HUES48 (cell line): ENCODE results near the gene HTR1E.

Experiments used
- H3K27ac ChIP-seq: one replicate; pipeline ENCODE4 v1.7.0; 2013; ENCODE audit warnings: low read depth, low read length, inconsistent platforms
- H3K27me3 ChIP-seq: 2 replicates; pipeline ENCODE4 v1.6.1; 2013; ENCODE audit warnings: mild to moderate bottlenecking, low read length; ENCODE audit not compliant: control insufficient read depth, insufficient read depth
- H3K36me3 ChIP-seq: 2 replicates; pipeline ENCODE4 v1.6.1; 2013; ENCODE audit warnings: low read length; ENCODE audit not compliant: control insufficient read depth, insufficient read depth
- H3K4me1 ChIP-seq: 2 replicates; pipeline ENCODE4 v1.6.1; 2013; ENCODE audit warnings: mild to moderate bottlenecking, low read length; ENCODE audit not compliant: control insufficient read depth, insufficient read depth
- H3K4me3 ChIP-seq: 2 replicates; pipeline ENCODE4 v1.5.1; 2013; ENCODE audit warnings: mild to moderate bottlenecking, low read depth, low read length
- H3K9ac ChIP-seq: 2 replicates; pipeline ENCODE4 v1.6.1; 2013; ENCODE audit warnings: mild to moderate bottlenecking, low read depth, low read length, moderate library complexity
- H3K9me3 ChIP-seq: 2 replicates; pipeline ENCODE4 v1.6.1; 2013; ENCODE audit warnings: low read length; ENCODE audit not compliant: control insufficient read depth, insufficient read depth

Gene HTR1E

GRCh38 chr6:87045521-87046075 is 108.3 kb downstream of the HTR1E start:
- H3K36me3 ChIP-seq, result no peaks in the 10 kb centered on the region
- no peaks in the 10 kb centered on the region for H3K4me1 ChIP-seq
- no peak overlapping the region for H3K27ac ChIP-seq
- H3K9me3 ChIP-seq, result no peaks in the 10 kb centered on the region
- H3K9ac ChIP-seq, result no peak overlapping the region
- H3K27me3 ChIP-seq, result no peaks in the 10 kb centered on the region
- H3K4me3 ChIP-seq, result no peak overlapping the region

- no peak overlapping the region for H3K4me3 ChIP-seq
- no peaks in the 10 kb centered on the region for H3K4me1 ChIP-seq
- H3K27me3 ChIP-seq, result no peaks in the 10 kb centered on the region
- H3K9ac ChIP-seq, result no peak overlapping the region
- no peak overlapping the region for H3K27ac ChIP-seq
- H3K9me3 ChIP-seq, result no peaks in the 10 kb centered on the region
- no peaks in the 10 kb centered on the region for H3K36me3 ChIP-seq
These were observed 112.5 kb downstream of the HTR1E start for GRCh38 chr6:87049779-87050178.

DNA sequence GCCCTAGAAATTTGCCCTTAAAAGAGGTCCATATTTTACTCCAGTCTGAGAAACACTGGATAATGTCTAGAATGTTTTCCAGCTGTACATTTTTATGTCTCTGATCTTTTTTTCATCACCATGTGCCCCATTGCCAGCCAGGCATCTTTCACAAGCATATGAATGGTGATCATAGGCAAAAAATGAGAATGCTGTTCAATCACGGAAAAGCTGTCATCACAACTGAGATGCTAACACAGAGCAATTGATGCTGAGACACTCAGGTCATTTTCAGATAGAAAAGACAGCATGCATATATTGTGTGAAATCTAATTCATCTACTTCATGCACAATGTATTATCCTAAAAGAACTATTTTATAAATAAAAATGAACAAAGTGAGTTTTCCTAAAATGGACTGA is 116.0 kb downstream of the HTR1E start:
- H3K27me3 ChIP-seq, result no peaks in the 10 kb centered on the region

GRCh38 chr6:87054143-87054833 is 117.0 kb downstream of the HTR1E start:
- Histone ChIP-seq H3K9ac (no peak overlapping the region), H3K27ac (no peak overlapping the region)

More for the DNA sequence above, 116.0 kb downstream of the HTR1E start:
- Histone ChIP-seq H3K4me1 (no peaks in the 10 kb centered on the region), H3K27ac (no peak overlapping the region), H3K9me3 (no peaks in the 10 kb centered on the region), H3K4me3 (no peak overlapping the region), H3K36me3 (no peaks in the 10 kb centered on the region), H3K9ac (no peak overlapping the region)

GRCh38 chr6:87059943-87060342 is 122.6 kb downstream of the HTR1E start:
- Histone ChIP-seq H3K36me3 (no peaks in the 10 kb centered on the region), H3K9ac (no peak overlapping the region), H3K27me3 (no peaks in the 10 kb centered on the region), H3K9me3 (no peaks in the 10 kb centered on the region), H3K4me1 (no peaks in the 10 kb centered on the region), H3K27ac (no peak overlapping the region), H3K4me3 (no peak overlapping the region)

More at GRCh38 chr6:87054143-87054833, 117.0 kb downstream of the HTR1E start:
- Histone ChIP-seq H3K4me3 (no peak overlapping the region), H3K27me3 (no peaks in the 10 kb centered on the region), H3K4me1 (no peaks in the 10 kb centered on the region), H3K36me3 (no peaks in the 10 kb centered on the region), H3K9me3 (no peaks in the 10 kb centered on the region)

DNA sequence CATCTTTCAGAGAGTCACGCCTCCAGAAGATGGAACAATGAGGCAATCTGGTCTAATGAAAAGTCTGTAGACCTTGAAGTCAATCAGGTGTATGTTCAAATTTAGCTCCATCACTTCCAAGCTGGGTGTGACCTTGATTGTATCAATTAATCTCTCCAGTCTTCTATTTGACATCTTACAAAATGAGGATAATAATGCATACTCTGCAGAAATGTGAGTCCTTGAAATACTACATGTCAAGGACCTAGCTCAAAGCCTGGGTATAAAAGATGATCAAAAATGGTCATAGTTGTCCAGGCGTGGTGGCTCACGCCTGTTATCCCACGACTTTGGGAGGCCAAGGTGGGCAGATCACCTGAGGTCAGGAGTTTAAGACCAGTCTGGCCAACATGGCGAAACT is 127.8 kb downstream of the HTR1E start:
- H3K27ac ChIP-seq, result no peak overlapping the region
- no peak overlapping the region for H3K4me3 ChIP-seq
- H3K9ac ChIP-seq, result no peak overlapping the region
- no peaks in the 10 kb centered on the region for H3K36me3 ChIP-seq
- H3K4me1 ChIP-seq, result peaks cover 2% of the 10 kb centered on the region; the same call in 1 of the 2 replicates
- H3K9me3 ChIP-seq, result no peaks in the 10 kb centered on the region
- H3K27me3 ChIP-seq, result no peaks in the 10 kb centered on the region
